Loucy (cell line): ENCODE measurements around the gene NAV2.

Experiments used
- EZH2phosphoT487 ChIP-seq: fragments of 200-600 bp; IDR thresholded peaks from 2 replicates; pipeline ENCODE4 v1.6.1; 2018; ENCODE audit warnings: antibody characterized with exemption, mild to moderate bottlenecking, moderate library complexity, borderline replicate concordance
- TF ChIP-seq, protein P1 (sequence below): fragments of 200-600 bp; sonication (generic); conservative IDR thresholded peaks from 2 replicates; pipeline ENCODE4 v1.5.1; 2014; ENCODE audit warnings: mild to moderate bottlenecking, antibody characterized with exemption, low read length

DNA sequence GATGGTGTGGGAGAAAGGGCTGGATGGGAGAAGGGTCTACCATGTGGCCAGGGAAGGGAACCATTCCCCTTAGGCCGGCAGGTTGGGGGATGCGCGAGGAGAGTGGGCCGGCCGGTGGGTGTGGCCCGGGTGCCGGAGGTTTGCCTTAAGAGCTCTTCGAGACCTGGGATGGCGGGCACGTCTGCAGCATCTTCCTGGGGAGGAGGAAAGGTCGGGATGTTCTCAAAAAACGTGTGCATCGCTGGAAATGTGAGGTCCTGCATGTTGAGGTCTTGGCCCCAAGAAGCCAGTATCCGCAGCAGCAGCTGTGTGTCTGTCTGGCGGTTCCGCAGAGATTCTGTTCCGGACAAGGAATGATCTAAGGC is 1.4 kb downstream of the NAV2 start:
- TF ChIP-seq, protein P1, sequence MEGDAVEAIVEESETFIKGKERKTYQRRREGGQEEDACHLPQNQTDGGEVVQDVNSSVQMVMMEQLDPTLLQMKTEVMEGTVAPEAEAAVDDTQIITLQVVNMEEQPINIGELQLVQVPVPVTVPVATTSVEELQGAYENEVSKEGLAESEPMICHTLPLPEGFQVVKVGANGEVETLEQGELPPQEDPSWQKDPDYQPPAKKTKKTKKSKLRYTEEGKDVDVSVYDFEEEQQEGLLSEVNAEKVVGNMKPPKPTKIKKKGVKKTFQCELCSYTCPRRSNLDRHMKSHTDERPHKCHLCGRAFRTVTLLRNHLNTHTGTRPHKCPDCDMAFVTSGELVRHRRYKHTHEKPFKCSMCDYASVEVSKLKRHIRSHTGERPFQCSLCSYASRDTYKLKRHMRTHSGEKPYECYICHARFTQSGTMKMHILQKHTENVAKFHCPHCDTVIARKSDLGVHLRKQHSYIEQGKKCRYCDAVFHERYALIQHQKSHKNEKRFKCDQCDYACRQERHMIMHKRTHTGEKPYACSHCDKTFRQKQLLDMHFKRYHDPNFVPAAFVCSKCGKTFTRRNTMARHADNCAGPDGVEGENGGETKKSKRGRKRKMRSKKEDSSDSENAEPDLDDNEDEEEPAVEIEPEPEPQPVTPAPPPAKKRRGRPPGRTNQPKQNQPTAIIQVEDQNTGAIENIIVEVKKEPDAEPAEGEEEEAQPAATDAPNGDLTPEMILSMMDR = no peak
- TF ChIP-seq EZH2phosphoT487 = no peak
